Measurements from ENCODE around the gene BBOF1.

- TF ChIP-seq CTCF (IDR thresholded peaks at IDR 0.05): no peak
- no peak for TF ChIP-seq EZH2 (IDR thresholded peaks at IDR 0.05; ENCODE audit: borderline replicate concordance, insufficient read depth, low read depth, low read length, poor library complexity, severe bottlenecking)
Measured at GRCh38 chr14:74065746-74066575, 46.8 kb downstream of the BBOF1 start.
